Measurements from ENCODE around the gene C7orf33.
"Not testable (repeated sequence)": the region's sequence is repeated elsewhere in the genome, so short reads cannot be mapped to it uniquely, and the experiment has no call there.

DNA sequence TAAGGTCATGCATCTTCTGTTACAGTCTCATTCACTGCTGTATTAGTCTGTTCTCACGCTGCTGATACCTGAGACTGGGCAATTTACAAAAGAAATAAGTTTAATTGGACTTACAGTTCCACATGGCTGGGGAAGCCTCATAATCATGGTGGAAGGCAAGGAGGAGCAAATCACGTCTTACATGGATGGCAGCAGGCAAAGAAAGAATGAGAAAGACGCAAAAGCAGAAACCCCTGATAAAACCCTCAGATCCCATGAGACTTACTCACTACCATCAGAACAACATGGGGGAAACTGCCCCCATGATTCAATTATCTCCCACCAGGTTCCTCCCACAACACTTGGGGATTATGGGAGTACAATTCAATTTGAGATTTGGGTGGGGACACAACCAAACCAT is 5.8 kb downstream of the C7orf33 start:
- TF ChIP-seq, protein P1, sequence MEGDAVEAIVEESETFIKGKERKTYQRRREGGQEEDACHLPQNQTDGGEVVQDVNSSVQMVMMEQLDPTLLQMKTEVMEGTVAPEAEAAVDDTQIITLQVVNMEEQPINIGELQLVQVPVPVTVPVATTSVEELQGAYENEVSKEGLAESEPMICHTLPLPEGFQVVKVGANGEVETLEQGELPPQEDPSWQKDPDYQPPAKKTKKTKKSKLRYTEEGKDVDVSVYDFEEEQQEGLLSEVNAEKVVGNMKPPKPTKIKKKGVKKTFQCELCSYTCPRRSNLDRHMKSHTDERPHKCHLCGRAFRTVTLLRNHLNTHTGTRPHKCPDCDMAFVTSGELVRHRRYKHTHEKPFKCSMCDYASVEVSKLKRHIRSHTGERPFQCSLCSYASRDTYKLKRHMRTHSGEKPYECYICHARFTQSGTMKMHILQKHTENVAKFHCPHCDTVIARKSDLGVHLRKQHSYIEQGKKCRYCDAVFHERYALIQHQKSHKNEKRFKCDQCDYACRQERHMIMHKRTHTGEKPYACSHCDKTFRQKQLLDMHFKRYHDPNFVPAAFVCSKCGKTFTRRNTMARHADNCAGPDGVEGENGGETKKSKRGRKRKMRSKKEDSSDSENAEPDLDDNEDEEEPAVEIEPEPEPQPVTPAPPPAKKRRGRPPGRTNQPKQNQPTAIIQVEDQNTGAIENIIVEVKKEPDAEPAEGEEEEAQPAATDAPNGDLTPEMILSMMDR (IDR thresholded peaks at IDR 0.05), result not testable (repeated sequence)
- TF ChIP-seq, protein P2, sequence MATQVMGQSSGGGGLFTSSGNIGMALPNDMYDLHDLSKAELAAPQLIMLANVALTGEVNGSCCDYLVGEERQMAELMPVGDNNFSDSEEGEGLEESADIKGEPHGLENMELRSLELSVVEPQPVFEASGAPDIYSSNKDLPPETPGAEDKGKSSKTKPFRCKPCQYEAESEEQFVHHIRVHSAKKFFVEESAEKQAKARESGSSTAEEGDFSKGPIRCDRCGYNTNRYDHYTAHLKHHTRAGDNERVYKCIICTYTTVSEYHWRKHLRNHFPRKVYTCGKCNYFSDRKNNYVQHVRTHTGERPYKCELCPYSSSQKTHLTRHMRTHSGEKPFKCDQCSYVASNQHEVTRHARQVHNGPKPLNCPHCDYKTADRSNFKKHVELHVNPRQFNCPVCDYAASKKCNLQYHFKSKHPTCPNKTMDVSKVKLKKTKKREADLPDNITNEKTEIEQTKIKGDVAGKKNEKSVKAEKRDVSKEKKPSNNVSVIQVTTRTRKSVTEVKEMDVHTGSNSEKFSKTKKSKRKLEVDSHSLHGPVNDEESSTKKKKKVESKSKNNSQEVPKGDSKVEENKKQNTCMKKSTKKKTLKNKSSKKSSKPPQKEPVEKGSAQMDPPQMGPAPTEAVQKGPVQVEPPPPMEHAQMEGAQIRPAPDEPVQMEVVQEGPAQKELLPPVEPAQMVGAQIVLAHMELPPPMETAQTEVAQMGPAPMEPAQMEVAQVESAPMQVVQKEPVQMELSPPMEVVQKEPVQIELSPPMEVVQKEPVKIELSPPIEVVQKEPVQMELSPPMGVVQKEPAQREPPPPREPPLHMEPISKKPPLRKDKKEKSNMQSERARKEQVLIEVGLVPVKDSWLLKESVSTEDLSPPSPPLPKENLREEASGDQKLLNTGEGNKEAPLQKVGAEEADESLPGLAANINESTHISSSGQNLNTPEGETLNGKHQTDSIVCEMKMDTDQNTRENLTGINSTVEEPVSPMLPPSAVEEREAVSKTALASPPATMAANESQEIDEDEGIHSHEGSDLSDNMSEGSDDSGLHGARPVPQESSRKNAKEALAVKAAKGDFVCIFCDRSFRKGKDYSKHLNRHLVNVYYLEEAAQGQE (IDR thresholded peaks at IDR 0.05; ENCODE audit: insufficient read depth in 1 of 2, low read depth in 2 of 2, low read length in 1 of 2), result not testable (repeated sequence)
- not testable (repeated sequence) for TF ChIP-seq POLR2AphosphoS5 (IDR thresholded peaks at IDR 0.05; ENCODE audit: low read depth, low read length); SIN3A (IDR thresholded peaks at IDR 0.05; ENCODE audit: borderline replicate concordance, insufficient read depth, low read depth, low read length); TCF7L2 (IDR thresholded peaks at IDR 0.05; ENCODE audit: low read depth, low read length)

All from Panc1 (cell line).